Measurements from ENCODE around the gene CC2D2B.

CC2D2B gene

DNA sequence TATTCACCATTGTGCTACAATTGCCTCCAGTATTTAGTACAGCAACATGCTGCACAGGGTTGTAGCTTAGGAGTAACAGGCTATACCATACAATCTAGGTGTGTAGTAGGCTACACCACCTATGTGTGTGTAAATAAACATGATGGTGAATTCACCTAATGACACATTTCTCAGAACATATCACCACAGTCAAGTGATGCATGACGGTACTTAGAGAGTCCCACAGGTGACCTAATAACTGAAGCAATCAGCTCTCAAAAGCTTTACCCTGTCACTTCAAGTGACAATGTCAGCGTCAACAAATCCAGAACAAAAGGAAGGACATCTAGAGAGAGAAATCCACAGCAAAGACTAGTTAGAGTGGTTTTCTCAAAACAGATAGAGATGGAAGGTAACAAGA lies 174.4 kb downstream of the CC2D2B start:
- TF ChIP-seq, protein P1, sequence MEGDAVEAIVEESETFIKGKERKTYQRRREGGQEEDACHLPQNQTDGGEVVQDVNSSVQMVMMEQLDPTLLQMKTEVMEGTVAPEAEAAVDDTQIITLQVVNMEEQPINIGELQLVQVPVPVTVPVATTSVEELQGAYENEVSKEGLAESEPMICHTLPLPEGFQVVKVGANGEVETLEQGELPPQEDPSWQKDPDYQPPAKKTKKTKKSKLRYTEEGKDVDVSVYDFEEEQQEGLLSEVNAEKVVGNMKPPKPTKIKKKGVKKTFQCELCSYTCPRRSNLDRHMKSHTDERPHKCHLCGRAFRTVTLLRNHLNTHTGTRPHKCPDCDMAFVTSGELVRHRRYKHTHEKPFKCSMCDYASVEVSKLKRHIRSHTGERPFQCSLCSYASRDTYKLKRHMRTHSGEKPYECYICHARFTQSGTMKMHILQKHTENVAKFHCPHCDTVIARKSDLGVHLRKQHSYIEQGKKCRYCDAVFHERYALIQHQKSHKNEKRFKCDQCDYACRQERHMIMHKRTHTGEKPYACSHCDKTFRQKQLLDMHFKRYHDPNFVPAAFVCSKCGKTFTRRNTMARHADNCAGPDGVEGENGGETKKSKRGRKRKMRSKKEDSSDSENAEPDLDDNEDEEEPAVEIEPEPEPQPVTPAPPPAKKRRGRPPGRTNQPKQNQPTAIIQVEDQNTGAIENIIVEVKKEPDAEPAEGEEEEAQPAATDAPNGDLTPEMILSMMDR (IDR thresholded peaks at IDR 0.05; ENCODE audit: insufficient read depth, missing control alignments) = no peak
- DNase-seq (ENCODE audit: insufficient read length, low spot score) (no peak), FAIRE-seq (no peak)

Measured in D721Med (cell line).